ENCODE results near the gene ZBTB16.

ZBTB16 gene

DNA sequence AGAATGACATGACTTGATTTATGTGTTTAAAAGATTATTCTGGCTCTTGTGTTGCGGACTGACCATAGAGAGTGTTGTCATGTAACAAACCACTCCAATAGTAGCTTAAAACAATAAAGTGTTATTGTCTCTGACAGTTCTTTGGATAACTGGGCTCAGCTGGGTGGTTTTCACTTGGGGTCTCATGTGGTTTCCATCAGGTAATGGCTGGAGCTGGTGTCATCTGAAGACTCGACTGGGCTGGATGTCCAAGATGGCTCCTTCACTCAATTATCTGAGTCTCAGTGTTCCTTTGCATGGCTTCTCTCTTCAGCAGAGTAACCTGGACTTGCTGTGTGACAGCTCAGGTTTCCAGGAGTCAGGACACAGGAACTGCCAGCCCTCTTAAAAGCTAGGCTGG lies 132.4 kb downstream of the ZBTB16 start:
- Histone ChIP-seq H3K4me1 (ENCODE audit: low read depth, poor library complexity, severe bottlenecking) (peaks cover 8% of the 10 kb centered on the region), H3K9ac (no peak overlapping the region), H3K36me3 (ENCODE audit: insufficient read depth) (no peaks in the 10 kb centered on the region), H4K20me1 (ENCODE audit: insufficient read depth) (no peaks in the 10 kb centered on the region), H3K27me3 (ENCODE audit: insufficient read depth, low read depth) (no peaks in the 10 kb centered on the region), H3K79me2 (ENCODE audit: insufficient read depth, low read depth) (no peaks in the 10 kb centered on the region), H3K27ac (no peak overlapping the region), H3K4me3 (IDR thresholded peaks at IDR 0.05; ENCODE audit: insufficient read depth, low read depth, low read length) (no peak overlapping the region), H3K4me2 (no peak overlapping the region), H2AFZ (ENCODE audit: low read depth) (no peak overlapping the region)
- TF ChIP-seq, protein P1, sequence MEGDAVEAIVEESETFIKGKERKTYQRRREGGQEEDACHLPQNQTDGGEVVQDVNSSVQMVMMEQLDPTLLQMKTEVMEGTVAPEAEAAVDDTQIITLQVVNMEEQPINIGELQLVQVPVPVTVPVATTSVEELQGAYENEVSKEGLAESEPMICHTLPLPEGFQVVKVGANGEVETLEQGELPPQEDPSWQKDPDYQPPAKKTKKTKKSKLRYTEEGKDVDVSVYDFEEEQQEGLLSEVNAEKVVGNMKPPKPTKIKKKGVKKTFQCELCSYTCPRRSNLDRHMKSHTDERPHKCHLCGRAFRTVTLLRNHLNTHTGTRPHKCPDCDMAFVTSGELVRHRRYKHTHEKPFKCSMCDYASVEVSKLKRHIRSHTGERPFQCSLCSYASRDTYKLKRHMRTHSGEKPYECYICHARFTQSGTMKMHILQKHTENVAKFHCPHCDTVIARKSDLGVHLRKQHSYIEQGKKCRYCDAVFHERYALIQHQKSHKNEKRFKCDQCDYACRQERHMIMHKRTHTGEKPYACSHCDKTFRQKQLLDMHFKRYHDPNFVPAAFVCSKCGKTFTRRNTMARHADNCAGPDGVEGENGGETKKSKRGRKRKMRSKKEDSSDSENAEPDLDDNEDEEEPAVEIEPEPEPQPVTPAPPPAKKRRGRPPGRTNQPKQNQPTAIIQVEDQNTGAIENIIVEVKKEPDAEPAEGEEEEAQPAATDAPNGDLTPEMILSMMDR (conservative IDR thresholded peaks at IDR 0.05; ENCODE audit: low read depth, low read length), result no peak

DNA sequence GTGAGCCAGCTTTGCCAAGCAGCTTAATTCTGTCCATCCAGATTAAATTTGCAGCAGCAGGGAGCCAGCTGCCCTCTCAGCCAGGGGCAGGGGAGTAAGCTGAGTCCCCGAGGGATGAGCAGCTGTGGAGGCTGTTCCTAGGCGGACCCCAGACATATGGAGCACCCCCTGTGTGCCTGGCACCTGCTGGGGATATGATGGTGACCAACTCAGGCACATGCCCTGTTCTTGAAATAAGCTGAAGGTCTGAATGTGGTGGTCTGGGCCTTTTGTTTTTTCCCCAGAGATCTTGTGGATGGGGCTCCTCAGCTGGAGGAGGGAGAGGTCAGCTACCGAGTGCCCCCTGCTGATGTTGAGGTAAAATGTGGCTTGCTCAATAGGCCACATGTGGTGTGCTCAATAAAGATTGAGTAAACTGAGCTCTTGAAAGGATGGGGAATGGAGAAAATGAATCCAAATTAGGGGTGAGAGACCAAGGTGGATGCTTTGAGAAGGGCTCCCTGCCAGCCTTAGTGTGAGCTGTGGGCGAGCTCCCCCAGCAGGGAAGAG lies 133.4 kb downstream of the ZBTB16 start:
- H3K4me3 ChIP-seq (IDR thresholded peaks at IDR 0.05; ENCODE audit: insufficient read depth, low read depth, low read length), result no peak overlapping the region
- H4K20me1 ChIP-seq (ENCODE audit: insufficient read depth), result no peaks in the 10 kb centered on the region
- H3K79me2 ChIP-seq (ENCODE audit: insufficient read depth, low read depth), result no peaks in the 10 kb centered on the region
- TF ChIP-seq, protein P1 (conservative IDR thresholded peaks at IDR 0.05; ENCODE audit: low read depth, low read length), result no peak
- H3K4me1 ChIP-seq (ENCODE audit: low read depth, poor library complexity, severe bottlenecking), result no peaks in the 10 kb centered on the region
- H3K27me3 ChIP-seq (ENCODE audit: insufficient read depth, low read depth), result no peaks in the 10 kb centered on the region
- no peak overlapping the region for H3K27ac ChIP-seq
- H3K4me2 ChIP-seq, result no peak overlapping the region
- no peaks in the 10 kb centered on the region for H3K36me3 ChIP-seq (ENCODE audit: insufficient read depth)
- H3K9ac ChIP-seq, result no peak overlapping the region
- no peak overlapping the region for H2AFZ ChIP-seq (ENCODE audit: low read depth)

DNA sequence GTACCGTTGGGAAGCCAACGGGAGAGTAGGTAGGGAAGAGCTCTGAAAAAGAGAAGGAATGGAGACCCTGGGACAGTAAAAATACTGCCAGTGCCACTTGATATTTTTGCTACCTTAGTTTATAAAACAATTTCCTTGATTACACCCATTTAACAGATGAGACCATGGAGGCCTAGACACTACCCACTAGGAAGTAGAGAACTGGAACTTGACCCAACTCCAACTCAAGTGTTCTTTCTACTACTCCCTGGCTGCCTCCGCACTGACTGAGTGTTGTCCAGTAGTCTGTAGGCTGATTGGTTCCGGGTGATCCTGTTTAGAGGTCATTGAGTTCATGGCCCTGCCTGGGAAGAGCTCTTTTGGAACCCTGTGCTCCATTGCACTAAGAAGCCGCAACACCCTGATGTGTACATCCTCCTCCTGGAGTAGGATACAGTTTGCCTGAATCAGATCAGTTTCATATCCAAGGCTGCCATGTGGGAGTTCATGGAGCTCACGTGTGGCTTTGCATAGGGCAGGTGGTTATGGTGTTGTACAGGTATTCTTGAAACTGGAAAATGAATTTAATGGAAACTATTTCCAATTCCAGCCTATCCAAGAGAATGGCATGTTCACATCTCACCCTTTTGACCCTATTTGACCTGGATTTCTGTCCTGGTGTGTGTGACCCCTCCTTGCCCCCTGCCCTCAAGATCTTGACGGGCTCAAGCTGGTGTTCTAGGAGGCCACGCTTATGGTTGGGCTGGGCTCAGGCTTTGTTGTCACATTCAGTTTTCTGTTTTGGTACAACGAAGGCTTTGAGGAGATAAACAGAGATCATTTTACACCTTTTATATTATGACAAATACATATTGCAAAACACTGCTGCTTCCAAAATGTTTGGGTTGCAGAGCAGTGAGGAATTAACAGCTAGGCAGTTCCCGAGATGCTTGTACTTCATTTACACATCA lies 134.5 kb downstream of the ZBTB16 start:
- Histone ChIP-seq H3K9ac (no peak overlapping the region), H3K36me3 (ENCODE audit: insufficient read depth) (no peaks in the 10 kb centered on the region), H4K20me1 (ENCODE audit: insufficient read depth) (no peaks in the 10 kb centered on the region), H3K4me2 (no peak overlapping the region), H3K27me3 (ENCODE audit: insufficient read depth, low read depth) (no peaks in the 10 kb centered on the region), H3K79me2 (ENCODE audit: insufficient read depth, low read depth) (no peaks in the 10 kb centered on the region), H3K4me1 (ENCODE audit: low read depth, poor library complexity, severe bottlenecking) (no peaks in the 10 kb centered on the region), H3K4me3 (IDR thresholded peaks at IDR 0.05; ENCODE audit: insufficient read depth, low read depth, low read length) (no peak overlapping the region), H2AFZ (ENCODE audit: low read depth) (no peak overlapping the region), H3K27ac (no peak overlapping the region)
- TF ChIP-seq, protein P1 (conservative IDR thresholded peaks at IDR 0.05; ENCODE audit: low read depth, low read length), result no peak

DNA sequence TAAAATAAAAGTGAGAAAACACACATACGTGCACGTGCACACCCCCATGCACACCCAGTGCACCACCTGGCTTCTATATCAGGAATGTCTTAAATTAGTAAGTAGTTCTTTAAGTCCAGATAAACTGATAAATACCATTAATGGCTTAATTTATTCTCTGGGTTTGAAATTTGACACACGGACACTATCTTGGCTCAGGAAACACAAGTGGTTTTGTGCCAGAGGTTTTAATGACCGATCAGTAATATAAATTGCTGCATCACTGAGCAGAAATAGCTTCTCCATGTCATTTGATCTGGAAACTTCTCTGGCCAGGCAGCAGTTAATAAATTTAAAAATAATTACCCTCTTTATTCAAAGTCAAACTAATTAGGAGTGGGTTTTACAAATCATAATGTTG lies 135.2 kb downstream of the ZBTB16 start:
- H3K4me1 ChIP-seq (ENCODE audit: low read depth, poor library complexity, severe bottlenecking), result no peaks in the 10 kb centered on the region
- no peak overlapping the region for H3K27ac ChIP-seq
- H3K4me2 ChIP-seq, result no peak overlapping the region
- no peaks in the 10 kb centered on the region for H3K79me2 ChIP-seq (ENCODE audit: insufficient read depth, low read depth)
- H4K20me1 ChIP-seq (ENCODE audit: insufficient read depth), result no peaks in the 10 kb centered on the region
- no peak overlapping the region for H3K4me3 ChIP-seq (IDR thresholded peaks at IDR 0.05; ENCODE audit: insufficient read depth, low read depth, low read length)
- H3K36me3 ChIP-seq (ENCODE audit: insufficient read depth), result no peaks in the 10 kb centered on the region
- no peaks in the 10 kb centered on the region for H3K27me3 ChIP-seq (ENCODE audit: insufficient read depth, low read depth)
- no peak overlapping the region for H2AFZ ChIP-seq (ENCODE audit: low read depth)
- H3K9ac ChIP-seq, result no peak overlapping the region
- TF ChIP-seq, protein P1 (conservative IDR thresholded peaks at IDR 0.05; ENCODE audit: low read depth, low read length), result no peak
